Naive thymus-derived CD4-positive, alpha-beta T cell (primary cell): ENCODE data around the gene C6. TPM values are rescaled to one million over a fixed set of nuclear protein-coding genes. Genes with fewer than 3 reads are reported as not detected.

ENCODE experiments used
- ATAC-seq: fragments of 150-1000 bp; cut with Tn5 transposase; 2 replicates; pipeline ENCODE4 v1.10.0; 2021; ENCODE audit warnings: mild to moderate bottlenecking, moderate library complexity
- CTCF ChIA-PET: fragments of 350-600 bp; sonication (Branson Sonifier 250); formaldehyde crosslinking; loops from one replicate; lab custom pipeline; 2021; ENCODE audit warnings: antibody characterized with exemption; lab: Charles Lee
- POLR2A ChIA-PET: fragments of 350-600 bp; sonication (Branson Sonifier 250); formaldehyde crosslinking; loops from one replicate; lab custom pipeline; 2021; ENCODE audit warnings: antibody characterized with exemption, inconsistent platforms; lab: Charles Lee
- DNase-seq, 9 donors: peaks; one replicate each; pipeline versions ENCODE4 v3.0.0 to v3.0.0-alpha.2; 2020 to 2022; ENCODE audit warnings: mixed read lengths in 1 of 9
- H3K27ac ChIP-seq: one replicate; pipeline ENCODE4 v1.7.0; 2013; ENCODE audit warnings: mild to moderate bottlenecking, low read depth, low read length, moderate library complexity
- H3K27me3 ChIP-seq, 2 donors: one replicate each; pipeline ENCODE4 v1.7.0; 2013; ENCODE audit warnings: low read length in 2 of 2, mild to moderate bottlenecking in 2 of 2, moderate library complexity in 2 of 2; ENCODE audit not compliant: control insufficient read depth in 2 of 2, insufficient read depth in 2 of 2
- H3K36me3 ChIP-seq, 3 experiments: 1 replicate in 2 of 3; 2 replicates in 1 of 3; pipeline ENCODE4 v1.7.0; 2013; ENCODE audit warnings: low read length in 3 of 3, mild to moderate bottlenecking in 3 of 3, moderate library complexity in 1 of 3; ENCODE audit not compliant: insufficient read depth in 3 of 3, control insufficient read depth in 2 of 3
- H3K4me1 ChIP-seq, 2 donors: one replicate each; pipeline ENCODE4 v1.7.0; 2013; ENCODE audit warnings: low read length in 2 of 2, mild to moderate bottlenecking in 2 of 2, moderate library complexity in 1 of 2; ENCODE audit not compliant: control insufficient read depth in 2 of 2, insufficient read depth in 2 of 2
- H3K4me3 ChIP-seq: 2 replicates; pipeline ENCODE4 v1.7.0; 2013; ENCODE audit warnings: mild to moderate bottlenecking, low read length
- H3K9me3 ChIP-seq, 3 experiments: 1 replicate in 2 of 3; 2 replicates in 1 of 3; pipeline ENCODE4 v1.7.0; 2013; ENCODE audit warnings: low read length in 3 of 3; ENCODE audit not compliant: control insufficient read depth in 2 of 3
- H3K27ac Mint-ChIP-seq, 9 donors: one replicate each; pipeline ENCODE4 v1.8.0; 2020 to 2022; ENCODE audit warnings: mixed read lengths in 9 of 9, mild to moderate bottlenecking in 8 of 9, moderate library complexity in 5 of 9, inconsistent platforms in 2 of 9
- H3K27me3 Mint-ChIP-seq, 5 donors: one replicate each; pipeline ENCODE4 v1.8.0; 2021 to 2022; ENCODE audit warnings: mixed read lengths in 5 of 5, mild to moderate bottlenecking in 1 of 5
- H3K36me3 Mint-ChIP-seq, 5 donors: one replicate each; pipeline ENCODE4 v1.8.0; 2020 to 2022; ENCODE audit warnings: mixed read lengths in 5 of 5, mild to moderate bottlenecking in 3 of 5, inconsistent platforms in 1 of 5
- H3K4me1 Mint-ChIP-seq, 7 donors: one replicate each; pipeline ENCODE4 v1.8.0; 2020 to 2022; ENCODE audit warnings: mixed read lengths in 7 of 7, mild to moderate bottlenecking in 3 of 7, inconsistent platforms in 1 of 7
- H3K4me3 Mint-ChIP-seq, 10 donors: one replicate each; pipeline ENCODE4 v1.8.0; 2020 to 2022; ENCODE audit warnings: mild to moderate bottlenecking in 10 of 10, mixed read lengths in 10 of 10, moderate library complexity in 6 of 10, inconsistent platforms in 2 of 10
- H3K9me3 Mint-ChIP-seq, 11 donors: one replicate each; pipeline ENCODE4 v1.8.0; 2020 to 2022; ENCODE audit warnings: mixed read lengths in 11 of 11, mild to moderate bottlenecking in 4 of 11, inconsistent platforms in 1 of 11, moderate library complexity in 1 of 11
- intact Hi-C, 2 donors: fragments of 100-400 bp; cut with micrococcal nuclease; formaldehyde crosslinking; loops; one replicate each; pipeline ENCODE4 v1.15.1; 2023
- polyA plus RNA-seq, 2 donors: library from polyadenylated mRNA; unstranded; fragments of 300-500 nt; fragmentation: Illumina TruSeq; gene quantifications; one replicate each; pipeline ENCODE4 v1.2.3, GENCODE V29; 2021
- total RNA-seq, 6 experiments: library from RNA in 5 of 6; stranded (reverse) in 5 of 6; gene quantifications; 1 replicate in 5 of 6; 2 replicates in 1 of 6; pipeline ENCODE4 v1.2.3 and lab custom pipeline; 2021 to 2026

The C6 gene
- total and polyA plus RNA-seq, 7 experiments from 2014 or later: not detected

GRCh38 chr5:41112486-41113455, 100.6 kb downstream of the C6 start:
- H3K27me3 Mint-ChIP-seq: peaks cover 0 to 6% (median 0%) of the 10 kb centered on the region in 5 donors
- H3K4me1 Mint-ChIP-seq: no peaks in the 10 kb centered on the region
- H3K4me3 ChIP-seq: no peak overlapping the region
- H3K36me3 ChIP-seq: no peaks in the 10 kb centered on the region
- peaks cover 0 to 3% (median 0%) of the 10 kb centered on the region in 5 donors for H3K36me3 Mint-ChIP-seq
- H3K27me3 ChIP-seq: no peaks in the 10 kb centered on the region
- intact Hi-C loops: no loop called here
- DNase-seq (no peak), ATAC-seq (no peak)
- ChIA-PET POLR2A (no interaction called here), CTCF (no interaction called here)
- no peak overlapping the region for H3K27ac ChIP-seq
- no peak overlapping the region for H3K27ac Mint-ChIP-seq
- no peaks in the 10 kb centered on the region for H3K4me1 ChIP-seq
- H3K4me3 Mint-ChIP-seq: no peak overlapping the region
- peaks cover 0 to 5% (median 0%) of the 10 kb centered on the region in 11 donors for H3K9me3 Mint-ChIP-seq
- no peaks in the 10 kb centered on the region for H3K9me3 ChIP-seq

GRCh38 chr5:41109186-41109585, 104.1 kb downstream of the C6 start:
- DNase-seq: no peak
- Histone ChIP-seq H3K9me3 (no peaks in the 10 kb centered on the region), H3K4me3 (no peak overlapping the region), H3K36me3 (no peaks in the 10 kb centered on the region), H3K27ac (no peak overlapping the region), H3K4me1 (no peaks in the 10 kb centered on the region), H3K27me3 (no peaks in the 10 kb centered on the region)
- Mint-ChIP-seq H3K27ac (no peak overlapping the region), H3K9me3 (peaks cover 0 to 11% (median 0%) of the 10 kb centered on the region in 11 donors), H3K36me3 (no peaks in the 10 kb centered on the region), H3K4me3 (no peak overlapping the region), H3K27me3 (peaks cover 0 to 6% (median 0%) of the 10 kb centered on the region in 5 donors), H3K4me1 (no peaks in the 10 kb centered on the region)
- intact Hi-C loops: no loop called here
- ChIA-PET CTCF (no interaction called here), POLR2A (no interaction called here)
- no peak for ATAC-seq

GRCh38 chr5:41102341-41102740, 111.0 kb downstream of the C6 start:
- H3K27ac ChIP-seq: no peak overlapping the region
- no peak for ATAC-seq
- no peaks in the 10 kb centered on the region for H3K36me3 ChIP-seq
- POLR2A ChIA-PET: no interaction called here
- no peaks in the 10 kb centered on the region for H3K9me3 ChIP-seq
- no peak overlapping the region for H3K27ac Mint-ChIP-seq
- no peaks in the 10 kb centered on the region for H3K27me3 ChIP-seq
- intact Hi-C loops: no loop called here
- H3K4me3 Mint-ChIP-seq: no peak overlapping the region
- no peak overlapping the region for H3K4me3 ChIP-seq
- H3K36me3 Mint-ChIP-seq: no peaks in the 10 kb centered on the region
- peaks cover 0 to 8% (median 0%) of the 10 kb centered on the region in 11 donors for H3K9me3 Mint-ChIP-seq
- H3K4me1 ChIP-seq: no peaks in the 10 kb centered on the region
- CTCF ChIA-PET: no interaction called here
- DNase-seq: no peak
- H3K4me1 Mint-ChIP-seq: no peaks in the 10 kb centered on the region
- H3K27me3 Mint-ChIP-seq: no peaks in the 10 kb centered on the region

GRCh38 chr5:41097642-41098041, 115.7 kb downstream of the C6 start:
- no peak overlapping the region for H3K4me3 Mint-ChIP-seq
- no peak for DNase-seq
- Histone ChIP-seq H3K27ac (no peak overlapping the region), H3K9me3 (no peaks in the 10 kb centered on the region), H3K4me1 (no peaks in the 10 kb centered on the region), H3K27me3 (no peaks in the 10 kb centered on the region), H3K4me3 (no peak overlapping the region), H3K36me3 (no peaks in the 10 kb centered on the region)
- intact Hi-C loops: no loop called here
- no peak overlapping the region for H3K27ac Mint-ChIP-seq
- H3K4me1 Mint-ChIP-seq: no peaks in the 10 kb centered on the region
- no peak for ATAC-seq
- no peaks in the 10 kb centered on the region for H3K36me3 Mint-ChIP-seq
- CTCF ChIA-PET: no interaction called here
- no peaks in the 10 kb centered on the region for H3K27me3 Mint-ChIP-seq
- H3K9me3 Mint-ChIP-seq: peaks cover 0 to 11% (median 0%) of the 10 kb centered on the region in 11 donors
- POLR2A ChIA-PET: no interaction called here

GRCh38 chr5:41095324-41096101, 117.8 kb downstream of the C6 start:
- intact Hi-C loops: no loop called here
- no peak overlapping the region for H3K27ac ChIP-seq
- ATAC-seq: no peak
- H3K27me3 ChIP-seq: no peaks in the 10 kb centered on the region
- ChIA-PET POLR2A (no interaction called here), CTCF (no interaction called here)
- H3K36me3 ChIP-seq: no peaks in the 10 kb centered on the region
- Mint-ChIP-seq H3K36me3 (no peaks in the 10 kb centered on the region), H3K27ac (no peak overlapping the region), H3K4me3 (no peak overlapping the region), H3K4me1 (no peaks in the 10 kb centered on the region), H3K27me3 (no peaks in the 10 kb centered on the region), H3K9me3 (peaks cover 0 to 13% (median 2%) of the 10 kb centered on the region in 11 donors)
- H3K4me1 ChIP-seq: no peaks in the 10 kb centered on the region
- no peak for DNase-seq
- no peak overlapping the region for H3K4me3 ChIP-seq
- H3K9me3 ChIP-seq: no peaks in the 10 kb centered on the region

- Histone ChIP-seq H3K9me3 (no peaks in the 10 kb centered on the region), H3K27me3 (no peaks in the 10 kb centered on the region), H3K4me3 (no peak overlapping the region), H3K36me3 (no peaks in the 10 kb centered on the region), H3K27ac (no peak overlapping the region), H3K4me1 (no peaks in the 10 kb centered on the region)
- H3K4me1 Mint-ChIP-seq: no peaks in the 10 kb centered on the region
- H3K27me3 Mint-ChIP-seq: no peaks in the 10 kb centered on the region
- no peak for ATAC-seq
- DNase-seq: no peak
- no peaks in the 10 kb centered on the region for H3K36me3 Mint-ChIP-seq
- peaks cover 0 to 13% (median 2%) of the 10 kb centered on the region in 11 donors for H3K9me3 Mint-ChIP-seq
- H3K4me3 Mint-ChIP-seq: no peak overlapping the region
- CTCF ChIA-PET: no interaction called here
- no peak overlapping the region for H3K27ac Mint-ChIP-seq
- POLR2A ChIA-PET: no interaction called here
- intact Hi-C loops: no loop called here
Measured at GRCh38 chr5:41094871-41095270, 118.5 kb downstream of the C6 start.
